Mesenchymal stem cell (in vitro differentiated cells and primary cell): ENCODE measurements around the gene EXOG.
A peak's percentile ranks its signal among the peaks of the same experiment; 100 is the strongest.

Source experiments
- DNase-seq: peaks from one replicate; pipeline ENCODE4 v3.0.0-alpha.2; 2013
- H2AFZ ChIP-seq: one replicate; pipeline ENCODE4 v1.6.1; 2013; ENCODE audit warnings: low read depth, mild to moderate bottlenecking, control low read depth, inconsistent platforms, low read length, moderate library complexity
- H2AK5ac ChIP-seq: 2 replicates; pipeline ENCODE4 v1.6.1; 2013; ENCODE audit warnings: low read length, moderate library complexity, mild to moderate bottlenecking, inconsistent platforms; ENCODE audit not compliant: severe bottlenecking
- H2BK120ac ChIP-seq: one replicate; pipeline ENCODE4 v1.6.1; 2013; ENCODE audit warnings: low read depth, mild to moderate bottlenecking, inconsistent platforms, low read length, moderate library complexity
- H2BK12ac ChIP-seq, 2 experiments: one replicate each; pipeline ENCODE4 v1.6.1; 2013; ENCODE audit warnings: inconsistent platforms in 2 of 2, low read length in 2 of 2, mild to moderate bottlenecking in 2 of 2, moderate library complexity in 2 of 2, control low read depth in 1 of 2
- H2BK15ac ChIP-seq: one replicate; pipeline ENCODE4 v1.6.1; 2013; ENCODE audit warnings: mild to moderate bottlenecking, low read depth, inconsistent platforms; ENCODE audit not compliant: poor library complexity, severe bottlenecking
- H2BK5ac ChIP-seq: 2 replicates; pipeline ENCODE4 v1.6.1; 2013; ENCODE audit warnings: low read depth, mild to moderate bottlenecking, low read length, control low read depth, inconsistent platforms; ENCODE audit not compliant: poor library complexity, severe bottlenecking
- H3K14ac ChIP-seq, 2 experiments: one replicate each; pipeline ENCODE4 v1.6.1; 2013; ENCODE audit warnings: inconsistent platforms in 2 of 2, low read length in 2 of 2, control low read depth in 1 of 2, mild to moderate bottlenecking in 1 of 2, moderate library complexity in 1 of 2
- H3K18ac ChIP-seq, 2 experiments: one replicate each; pipeline ENCODE4 v1.6.1; 2013; ENCODE audit warnings: inconsistent platforms in 2 of 2, low read length in 2 of 2, control low read depth in 1 of 2, low read depth in 1 of 2, mild to moderate bottlenecking in 1 of 2
- H3K23ac ChIP-seq, 2 experiments: one replicate each; pipeline ENCODE4 v1.6.1; 2013; ENCODE audit warnings: inconsistent platforms in 2 of 2, low read length in 2 of 2, mild to moderate bottlenecking in 2 of 2, moderate library complexity in 2 of 2, control low read depth in 1 of 2
- H3K27ac ChIP-seq: 2 replicates; pipeline ENCODE4 v1.5.1; 2013; ENCODE audit warnings: mild to moderate bottlenecking, moderate library complexity, low read length, control low read depth, inconsistent platforms; ENCODE audit not compliant: poor library complexity, severe bottlenecking
- H3K27me3 ChIP-seq, 2 experiments: 2 replicates each; pipeline versions ENCODE4 v1.6.1 to v1.7.0; 2013; ENCODE audit warnings: low read length in 2 of 2, mild to moderate bottlenecking in 2 of 2, moderate library complexity in 2 of 2, control low read depth in 1 of 2, inconsistent platforms in 1 of 2; ENCODE audit not compliant: control insufficient read depth in 1 of 2, insufficient read depth in 1 of 2
- H3K36me3 ChIP-seq, 2 experiments: 2 replicates each; pipeline versions ENCODE4 v1.6.1 to v1.7.0; 2013; ENCODE audit warnings: low read length in 2 of 2, control low read depth in 1 of 2, inconsistent platforms in 1 of 2, low read depth in 1 of 2, mild to moderate bottlenecking in 1 of 2; ENCODE audit not compliant: insufficient read depth in 2 of 2, control insufficient read depth in 1 of 2
- H3K4ac ChIP-seq, 2 experiments: one replicate each; pipeline ENCODE4 v1.6.1; 2013; ENCODE audit warnings: inconsistent platforms in 2 of 2, low read length in 2 of 2, mild to moderate bottlenecking in 2 of 2, moderate library complexity in 2 of 2, control low read depth in 1 of 2, low read depth in 1 of 2
- H3K4me1 ChIP-seq: 2 replicates; pipeline ENCODE4 v1.6.1; 2013; ENCODE audit warnings: low read depth, low read length, control low read depth; ENCODE audit not compliant: control insufficient read depth, insufficient read depth
- H3K4me2 ChIP-seq: 2 replicates; pipeline ENCODE4 v1.6.1; 2013; ENCODE audit warnings: low read length, mild to moderate bottlenecking, inconsistent platforms; ENCODE audit not compliant: poor library complexity, severe bottlenecking
- H3K4me3 ChIP-seq, 2 experiments: 2 replicates each; pipeline versions ENCODE4 v1.5.1 to v1.7.0; 2013; ENCODE audit warnings: low read length in 2 of 2, mild to moderate bottlenecking in 2 of 2, control low read depth in 1 of 2, low read depth in 1 of 2; ENCODE audit not compliant: insufficient read depth in 1 of 2
- H3K79me1 ChIP-seq: replicated peaks from 2 replicates; pipeline ENCODE4 v1.6.1; 2013; ENCODE audit warnings: mild to moderate bottlenecking, control low read depth, low read length, inconsistent platforms; ENCODE audit not compliant: poor library complexity, severe bottlenecking
- H3K9ac ChIP-seq: 2 replicates; pipeline ENCODE4 v1.7.0; 2013; ENCODE audit warnings: mild to moderate bottlenecking, low read length, moderate library complexity
- H3K9me3 ChIP-seq: 2 replicates; pipeline ENCODE4 v1.7.0; 2013; ENCODE audit warnings: mild to moderate bottlenecking, low read length; ENCODE audit not compliant: control insufficient read depth
- H4K8ac ChIP-seq: one replicate; pipeline ENCODE4 v1.6.1; 2013; ENCODE audit warnings: inconsistent platforms, mild to moderate bottlenecking, low read length, moderate library complexity
- H4K91ac ChIP-seq: one replicate; pipeline ENCODE4 v1.6.1; 2013; ENCODE audit warnings: mild to moderate bottlenecking, low read length, inconsistent platforms
- WGBS: methylation state at CpG from one replicate; pipeline ENCODE4 v1.1.7; 2013; ENCODE audit warnings: mixed read lengths; 5-methylcytosine and 5-hydroxymethylcytosine counted together

The EXOG gene

GRCh38 chr3:38493031-38493430 lies 3.1 kb upstream of the EXOG start:
- Histone ChIP-seq H2BK5ac (no peak overlapping the region), H2AFZ (no peak overlapping the region), H3K23ac (no peak overlapping the region), H4K8ac (no peak overlapping the region), H3K9ac (no peak overlapping the region), H2BK120ac (no peak overlapping the region), H3K4me3 (no peak overlapping the region), H4K91ac (no peak overlapping the region), H3K27ac (no peak overlapping the region), H3K9me3 (no peaks in the 10 kb centered on the region), H3K27me3 (no peaks in the 10 kb centered on the region), H2BK15ac (no peak overlapping the region), H2BK12ac (no peak overlapping the region), H3K18ac (no peak overlapping the region), H3K36me3 (peaks cover 0 to 5% of the 10 kb centered on the region in 2 experiments), H3K14ac (no peak overlapping the region), H3K4me2 (no peak overlapping the region), H3K4ac (no peak overlapping the region), H2AK5ac (no peak overlapping the region), H3K79me1 (peaks cover 5% of the 10 kb centered on the region), H3K4me1 (no peaks in the 10 kb centered on the region)
- peak; percentile 4 for DNase-seq
- 77% methylated on average over 3 of the region's 4 CpGs for WGBS

- Histone ChIP-seq H3K23ac (no peak overlapping the region), H3K36me3 (peaks cover 0 to 43% of the 10 kb centered on the region in 2 experiments), H2BK120ac (no peak overlapping the region), H2AK5ac (no peak overlapping the region), H3K9ac (peak overlapping the region; percentile 87), H3K27ac (no peak overlapping the region), H2BK5ac (no peak overlapping the region), H2BK15ac (no peak overlapping the region), H4K91ac (no peak overlapping the region), H3K79me1 (peaks cover 13% of the 10 kb centered on the region), H4K8ac (no peak overlapping the region), H3K4me3 (peak overlapping the region in 1 of 2 experiments; percentile 87), H3K18ac (no peak overlapping the region), H2AFZ (no peak overlapping the region), H3K4ac (no peak overlapping the region), H3K14ac (no peak overlapping the region), H3K4me2 (peak overlapping the region; percentile 71), H3K27me3 (no peaks in the 10 kb centered on the region), H3K4me1 (no peaks in the 10 kb centered on the region), H3K9me3 (no peaks in the 10 kb centered on the region), H2BK12ac (no peak overlapping the region)
- WGBS, result 49% methylated on average over 3 of the region's 4 CpGs
- DNase-seq, result peak; percentile 28
These were observed 891 bp downstream of the EXOG start for GRCh38 chr3:38497031-38497430.

GRCh38 chr3:38500688-38501417 lies 4.7 kb downstream of the EXOG start:
- no peaks in the 10 kb centered on the region for H3K27me3 ChIP-seq
- no peak overlapping the region for H3K27ac ChIP-seq
- no peak overlapping the region for H4K91ac ChIP-seq
- no peak overlapping the region for H3K23ac ChIP-seq
- H3K4me3 ChIP-seq, result no peak overlapping the region
- H3K14ac ChIP-seq, result no peak overlapping the region
- H3K9ac ChIP-seq, result no peak overlapping the region
- no peak overlapping the region for H3K18ac ChIP-seq
- WGBS, result no CpG with 5 or more reads among the region's 2 CpGs
- no peaks in the 10 kb centered on the region for H3K4me1 ChIP-seq
- no peak overlapping the region for H4K8ac ChIP-seq
- no peak overlapping the region for H2BK120ac ChIP-seq
- H2BK5ac ChIP-seq, result no peak overlapping the region
- no peaks in the 10 kb centered on the region for H3K9me3 ChIP-seq
- no peak overlapping the region for H3K4me2 ChIP-seq
- H3K4ac ChIP-seq, result no peak overlapping the region
- no peak for DNase-seq
- H2AK5ac ChIP-seq, result no peak overlapping the region
- peaks cover 13% of the 10 kb centered on the region for H3K79me1 ChIP-seq
- no peak overlapping the region for H2AFZ ChIP-seq
- H2BK15ac ChIP-seq, result no peak overlapping the region
- H3K36me3 ChIP-seq, result peaks cover 0 to 77% of the 10 kb centered on the region in 2 experiments
- H2BK12ac ChIP-seq, result no peak overlapping the region

GRCh38 chr3:38507120-38507519 lies 11.0 kb downstream of the EXOG start:
- no peaks in the 10 kb centered on the region for H3K79me1 ChIP-seq
- no peak for DNase-seq
- H3K14ac ChIP-seq, result no peak overlapping the region
- H4K8ac ChIP-seq, result no peak overlapping the region
- no peak overlapping the region for H2AK5ac ChIP-seq
- H3K36me3 ChIP-seq, result peaks cover 0 to 89% of the 10 kb centered on the region in 2 experiments
- H2BK120ac ChIP-seq, result no peak overlapping the region
- H3K9ac ChIP-seq, result no peak overlapping the region
- H3K18ac ChIP-seq, result no peak overlapping the region
- H2BK15ac ChIP-seq, result no peak overlapping the region
- no peaks in the 10 kb centered on the region for H3K4me1 ChIP-seq
- H2AFZ ChIP-seq, result no peak overlapping the region
- no peaks in the 10 kb centered on the region for H3K9me3 ChIP-seq
- H3K4me3 ChIP-seq, result no peak overlapping the region
- no peak overlapping the region for H2BK5ac ChIP-seq
- no peak overlapping the region for H3K27ac ChIP-seq
- H3K27me3 ChIP-seq, result no peaks in the 10 kb centered on the region
- WGBS, result 98% methylated on average over 2 of the region's 2 CpGs
- no peak overlapping the region for H2BK12ac ChIP-seq
- H3K4me2 ChIP-seq, result no peak overlapping the region
- no peak overlapping the region for H4K91ac ChIP-seq
- no peak overlapping the region for H3K23ac ChIP-seq
- H3K4ac ChIP-seq, result no peak overlapping the region
